AG09319 (cell line): ENCODE results near the gene SMS.
"Not testable (repeated sequence)": the region's sequence is repeated elsewhere in the genome, so short reads cannot be mapped to it uniquely, and the experiment has no call there.

Source experiments
- DNase-seq: peaks from one replicate; pipeline ENCODE4 v3.0.0-alpha.2; 2010; ENCODE audit warnings: low read depth; ENCODE audit errors: extremely low read depth
- TF ChIP-seq, protein P1 (sequence below): IDR thresholded peaks from 2 replicates; pipeline ENCODE4 v1.5.1; 2011; ENCODE audit warnings: low read depth, mild to moderate bottlenecking, inconsistent platforms, low read length, moderate library complexity

The SMS gene

GRCh38 chrX:21952624-21953023 is 12.1 kb downstream of the SMS start:
- TF ChIP-seq, protein P1, sequence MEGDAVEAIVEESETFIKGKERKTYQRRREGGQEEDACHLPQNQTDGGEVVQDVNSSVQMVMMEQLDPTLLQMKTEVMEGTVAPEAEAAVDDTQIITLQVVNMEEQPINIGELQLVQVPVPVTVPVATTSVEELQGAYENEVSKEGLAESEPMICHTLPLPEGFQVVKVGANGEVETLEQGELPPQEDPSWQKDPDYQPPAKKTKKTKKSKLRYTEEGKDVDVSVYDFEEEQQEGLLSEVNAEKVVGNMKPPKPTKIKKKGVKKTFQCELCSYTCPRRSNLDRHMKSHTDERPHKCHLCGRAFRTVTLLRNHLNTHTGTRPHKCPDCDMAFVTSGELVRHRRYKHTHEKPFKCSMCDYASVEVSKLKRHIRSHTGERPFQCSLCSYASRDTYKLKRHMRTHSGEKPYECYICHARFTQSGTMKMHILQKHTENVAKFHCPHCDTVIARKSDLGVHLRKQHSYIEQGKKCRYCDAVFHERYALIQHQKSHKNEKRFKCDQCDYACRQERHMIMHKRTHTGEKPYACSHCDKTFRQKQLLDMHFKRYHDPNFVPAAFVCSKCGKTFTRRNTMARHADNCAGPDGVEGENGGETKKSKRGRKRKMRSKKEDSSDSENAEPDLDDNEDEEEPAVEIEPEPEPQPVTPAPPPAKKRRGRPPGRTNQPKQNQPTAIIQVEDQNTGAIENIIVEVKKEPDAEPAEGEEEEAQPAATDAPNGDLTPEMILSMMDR = no peak
- no peak for DNase-seq

DNA sequence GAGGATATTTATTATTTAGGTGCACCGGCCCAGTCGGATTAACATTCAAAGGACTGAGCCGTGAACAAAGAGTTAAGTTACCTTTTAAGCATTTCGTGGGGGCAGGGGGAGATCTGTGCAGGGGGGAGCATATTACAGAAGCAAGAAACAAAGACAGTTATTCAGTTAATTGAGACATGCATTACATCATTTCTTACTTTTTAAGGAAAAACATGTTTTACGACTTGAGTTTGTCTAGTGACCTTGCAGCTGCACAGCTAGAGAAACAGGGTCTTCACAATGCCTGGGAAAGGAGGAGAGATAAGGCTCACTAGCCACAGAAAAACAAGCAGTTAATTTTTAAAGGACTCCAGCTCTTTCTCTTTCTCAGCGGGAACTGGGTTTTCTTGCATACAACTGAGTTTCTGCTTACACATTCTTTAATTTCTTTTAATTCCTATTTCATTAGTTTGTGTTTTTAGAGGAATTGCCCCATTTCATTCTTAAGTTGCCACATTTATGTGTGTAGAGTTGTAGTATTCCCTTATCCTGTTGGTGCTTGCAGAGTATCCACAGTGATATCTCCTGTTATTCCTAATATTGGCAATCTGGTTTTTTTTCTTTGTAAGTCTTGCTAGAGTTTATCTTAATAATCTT is 12.8 kb downstream of the SMS start:
- DNase-seq = not testable (repeated sequence)

DNA sequence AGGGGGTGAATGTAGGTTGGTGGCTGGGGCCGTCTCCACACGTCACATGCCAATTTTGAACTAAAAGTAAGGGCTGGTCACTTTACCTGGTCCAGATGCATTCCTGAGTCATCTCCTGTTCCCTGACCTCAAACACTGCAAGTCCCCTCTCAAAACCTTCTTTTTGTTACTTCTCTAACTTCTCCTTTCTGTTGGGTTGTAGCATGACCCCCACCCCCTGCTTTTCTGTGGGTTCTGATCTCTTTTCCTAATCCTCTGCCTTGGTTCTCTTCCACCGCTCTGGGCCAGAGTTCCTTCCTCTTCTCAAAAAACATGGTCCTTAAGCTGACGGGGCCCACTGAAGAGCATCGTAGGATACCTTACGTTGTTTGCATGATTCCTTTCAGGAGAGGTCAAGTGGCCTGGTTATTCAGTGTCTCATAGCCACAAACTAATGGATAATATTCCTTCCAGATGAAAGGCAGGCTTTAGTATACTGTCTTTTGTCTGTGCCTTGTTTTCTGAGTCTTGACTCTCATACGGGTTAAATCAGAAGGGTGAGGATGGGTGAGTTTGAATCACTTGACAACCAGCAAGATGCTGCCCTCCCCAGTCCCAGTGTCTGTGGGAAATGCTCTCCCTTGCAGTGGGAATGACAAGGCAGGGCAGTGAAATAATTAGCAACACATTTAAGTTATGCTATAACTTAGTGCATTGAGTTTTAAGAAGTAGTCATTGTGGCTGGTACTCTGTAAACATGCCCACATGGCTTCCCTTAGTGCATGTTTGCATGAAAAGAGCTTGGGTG is 15.1 kb downstream of the SMS start:
- no peak for DNase-seq
- TF ChIP-seq, protein P1 = no peak

DNA sequence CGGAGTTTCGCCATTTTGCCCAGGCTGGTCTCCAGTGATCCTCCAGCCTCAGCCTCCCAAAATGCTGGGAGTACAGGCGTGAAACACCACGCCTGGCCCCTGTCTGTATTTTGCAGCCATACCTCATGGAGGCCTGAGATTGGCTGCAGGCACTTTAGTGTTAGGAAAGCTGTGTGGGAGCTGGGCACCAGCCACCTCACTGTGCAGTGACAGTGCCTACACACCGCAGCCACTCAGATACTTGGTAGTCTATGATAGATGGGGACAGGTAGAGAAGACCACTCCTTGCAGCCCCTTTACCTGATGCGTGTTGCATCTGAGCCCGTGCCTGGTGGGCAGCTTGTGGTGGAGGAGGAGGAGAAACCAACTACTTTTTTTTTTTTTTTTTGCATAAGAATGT is 16.3 kb downstream of the SMS start:
- no peak for DNase-seq
- TF ChIP-seq, protein P1 = no peak

GRCh38 chrX:21958187-21958586 is 17.7 kb downstream of the SMS start:
- DNase-seq = no peak
- TF ChIP-seq, protein P1 = no peak

DNA sequence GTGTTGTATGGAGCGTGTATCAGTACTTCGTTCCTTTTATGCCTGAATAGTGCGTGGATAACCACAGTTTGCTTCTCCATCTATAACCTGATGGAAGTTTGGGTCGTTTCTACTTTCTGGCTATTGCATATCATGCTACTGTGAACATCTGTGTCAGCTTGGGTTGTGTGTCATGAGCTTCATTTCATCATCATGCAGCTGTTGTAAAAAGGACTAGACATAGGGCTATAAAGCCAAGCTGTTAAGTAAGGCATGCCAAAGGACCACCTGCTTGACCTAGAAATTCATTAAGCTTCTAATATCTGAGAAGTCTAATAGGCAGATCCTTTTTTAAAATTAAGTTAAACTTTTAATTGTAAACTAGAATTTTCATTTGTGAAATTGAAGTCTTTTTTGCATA is 18.4 kb downstream of the SMS start:
- no peak for DNase-seq
- TF ChIP-seq, protein P1 = no peak

- DNase-seq = no peak
- TF ChIP-seq, protein P1 = no peak
These were observed 19.0 kb downstream of the SMS start for GRCh38 chrX:21959362-21960051.
